GM12891 (cell line): ENCODE results near the gene EDAR.

Experiments used
- POLR2A ChIP-seq: IDR thresholded peaks from 2 replicates; pipeline ENCODE4 v1.6.1; 2011; ENCODE audit warnings: low read depth, low read length, control low read depth
- POLR2AphosphoS5 ChIP-seq: IDR thresholded peaks from 2 replicates; pipeline ENCODE4 v1.6.1; 2011; ENCODE audit warnings: low read depth, low read length, control low read depth
- SPI1 ChIP-seq: IDR thresholded peaks from 2 replicates; pipeline ENCODE4 v1.6.1; 2011; ENCODE audit warnings: low read depth, low read length, control low read depth
- TAF1 ChIP-seq: IDR thresholded peaks from 2 replicates; pipeline ENCODE4 v1.6.1; 2011; ENCODE audit warnings: low read depth, low read length, control low read depth

DNA sequence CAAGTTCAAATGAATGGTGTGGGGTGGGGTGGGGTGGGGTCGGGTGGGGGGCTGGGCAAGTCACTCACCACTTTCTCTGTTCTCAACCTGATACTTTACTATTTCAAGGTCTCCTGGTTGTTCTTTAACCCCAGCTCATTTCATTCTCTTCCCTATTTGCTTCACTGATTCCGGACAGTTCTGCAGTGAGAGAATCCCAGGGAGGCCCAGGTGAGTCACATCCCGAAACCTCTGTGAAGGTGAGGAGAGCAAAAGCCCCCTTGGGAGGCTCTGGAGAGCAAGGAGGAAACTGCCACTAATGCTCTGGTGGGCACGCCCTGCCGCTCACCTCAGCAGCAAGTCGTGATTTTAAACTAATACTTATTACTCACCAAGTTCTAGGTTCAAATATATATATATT lies 8.9 kb downstream of the EDAR start:
- TF ChIP-seq POLR2A (no peak), POLR2AphosphoS5 (no peak), TAF1 (no peak), SPI1 (no peak)
